ENCODE measurements around the gene DLX3.
"Not testable (repeated sequence)": the region's sequence is repeated elsewhere in the genome, so short reads cannot be mapped to it uniquely, and the experiment has no call there.

The DLX3 gene

GRCh38 chr17:49995055-49995738 is at the start of gene DLX3:
Gene DLX3, minus strand, starts transcription at chr17:49995224. Its CDS starts 226 bp downstream, at chr17:49994998.
- peak; percentile 71 for DNase-seq

GRCh38 chr17:50044483-50044882 is 49.5 kb upstream of the DLX3 start:
- no peak for DNase-seq

GRCh38 chr17:50043290-50044148 is 48.5 kb upstream of the DLX3 start:
- no peak for DNase-seq

DNA sequence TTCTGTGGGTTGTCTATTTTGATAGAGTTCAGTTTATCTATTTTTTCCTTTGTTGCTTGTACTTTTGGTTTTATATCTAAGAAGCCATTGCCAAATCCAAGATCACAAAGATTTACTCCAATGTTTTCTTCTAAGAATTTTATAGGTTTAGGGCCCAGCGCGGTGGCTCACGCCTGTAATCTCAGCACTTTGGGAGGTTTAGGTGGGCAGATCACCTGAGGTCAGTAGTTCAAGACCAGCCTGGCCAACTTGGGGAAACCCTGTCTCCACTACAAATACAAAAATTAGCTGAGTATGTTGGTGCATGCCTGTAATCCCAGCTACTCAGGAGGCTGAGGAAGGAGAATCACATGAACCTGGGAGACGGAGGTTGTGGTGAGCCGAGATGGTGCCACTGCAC is 47.2 kb upstream of the DLX3 start:
- no peak for DNase-seq

DNA sequence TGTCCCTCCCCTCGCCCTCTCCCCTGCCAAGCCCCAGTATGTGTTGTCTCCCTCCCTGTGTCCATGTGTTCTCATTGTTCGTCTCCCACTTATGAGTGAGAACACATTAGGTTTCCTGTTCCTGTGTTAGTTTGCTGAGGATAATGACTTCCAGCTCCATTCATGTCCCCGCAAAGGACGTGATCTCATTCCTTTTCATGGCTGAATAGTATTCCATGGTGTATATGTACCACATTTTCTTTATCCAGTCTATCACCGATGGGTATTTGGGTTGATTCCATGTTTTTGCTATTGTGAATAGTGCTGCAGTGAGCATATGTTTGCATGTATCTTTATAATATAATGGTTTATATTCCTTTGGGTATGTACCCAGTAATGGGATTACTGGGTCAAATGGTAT is 45.5 kb upstream of the DLX3 start:
- not testable (repeated sequence) for DNase-seq

DNA sequence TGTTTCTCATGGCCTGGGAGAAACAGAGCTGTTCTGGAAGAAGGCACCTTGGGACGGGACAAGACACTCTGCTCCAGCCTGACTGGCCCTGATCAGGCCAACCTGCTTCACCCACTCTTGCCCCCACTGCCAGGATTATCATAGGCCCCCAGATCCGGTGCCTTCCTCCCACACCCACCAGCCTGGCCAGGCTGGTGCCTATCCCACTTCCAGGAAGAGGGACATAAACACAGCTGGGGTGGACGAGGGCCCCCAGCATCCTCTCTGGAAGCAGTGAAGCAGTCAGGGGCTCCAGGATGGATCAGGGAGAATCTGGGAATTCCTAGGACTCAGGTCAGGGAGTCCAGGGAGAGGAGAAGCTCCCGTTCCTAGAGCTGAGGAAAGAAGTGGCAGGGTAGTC is 44.0 kb upstream of the DLX3 start:
- DNase-seq: no peak

- peak; percentile 44 for DNase-seq
Measured at GRCh38 chr17:50037321-50038107, 42.5 kb upstream of the DLX3 start.

- peak; percentile 56 for DNase-seq
Measured at GRCh38 chr17:50036455-50037261, 41.6 kb upstream of the DLX3 start.

GRCh38 chr17:50035945-50036344 is 40.9 kb upstream of the DLX3 start:
- no peak for DNase-seq

GRCh38 chr17:50035421-50035879 is 40.4 kb upstream of the DLX3 start:
- no peak for DNase-seq

- DNase-seq: no peak
Measured at GRCh38 chr17:50034498-50035364, 39.7 kb upstream of the DLX3 start.

DNA sequence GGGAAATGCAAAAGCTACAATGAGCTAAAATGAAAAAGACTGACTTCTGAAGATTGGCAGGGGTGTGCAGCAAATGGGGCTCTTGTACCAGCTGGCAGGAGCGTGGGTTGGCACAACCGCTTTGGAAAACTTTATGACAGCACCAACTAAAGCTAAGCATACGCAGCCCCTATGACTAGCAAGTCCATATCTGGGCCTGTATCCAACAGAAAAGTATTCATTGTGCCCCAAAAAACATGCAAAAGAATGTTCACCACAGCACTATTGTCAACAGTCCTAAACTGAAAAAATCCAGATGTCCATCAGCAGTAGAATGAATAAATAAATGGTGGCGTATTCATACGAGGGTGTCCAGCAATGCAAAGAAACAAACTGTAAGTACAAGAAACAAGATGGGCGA is 38.3 kb upstream of the DLX3 start:
- DNase-seq: no peak

DNA sequence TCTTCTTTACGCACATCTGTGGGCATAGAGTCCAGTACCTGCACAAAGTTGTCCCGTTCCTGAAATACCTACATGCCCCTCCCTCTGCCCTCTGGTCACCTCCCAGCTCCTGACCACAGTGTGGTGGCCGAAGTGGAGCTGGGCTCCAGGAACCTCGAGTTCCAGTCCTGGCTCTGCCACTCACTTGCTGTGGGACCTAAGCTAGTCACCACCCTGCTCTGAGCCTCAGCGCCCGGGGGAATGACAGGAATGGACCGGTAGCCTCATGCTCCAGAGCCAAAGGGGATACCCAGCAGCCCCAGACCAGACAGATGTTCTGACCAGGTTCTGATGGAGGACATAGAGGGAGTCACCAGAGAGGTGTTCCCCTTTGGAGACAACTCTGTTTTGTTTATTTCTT is 34.2 kb upstream of the DLX3 start:
- no peak for DNase-seq

GRCh38 chr17:50028736-50029120 is 33.7 kb upstream of the DLX3 start:
- DNase-seq: no peak

DNA sequence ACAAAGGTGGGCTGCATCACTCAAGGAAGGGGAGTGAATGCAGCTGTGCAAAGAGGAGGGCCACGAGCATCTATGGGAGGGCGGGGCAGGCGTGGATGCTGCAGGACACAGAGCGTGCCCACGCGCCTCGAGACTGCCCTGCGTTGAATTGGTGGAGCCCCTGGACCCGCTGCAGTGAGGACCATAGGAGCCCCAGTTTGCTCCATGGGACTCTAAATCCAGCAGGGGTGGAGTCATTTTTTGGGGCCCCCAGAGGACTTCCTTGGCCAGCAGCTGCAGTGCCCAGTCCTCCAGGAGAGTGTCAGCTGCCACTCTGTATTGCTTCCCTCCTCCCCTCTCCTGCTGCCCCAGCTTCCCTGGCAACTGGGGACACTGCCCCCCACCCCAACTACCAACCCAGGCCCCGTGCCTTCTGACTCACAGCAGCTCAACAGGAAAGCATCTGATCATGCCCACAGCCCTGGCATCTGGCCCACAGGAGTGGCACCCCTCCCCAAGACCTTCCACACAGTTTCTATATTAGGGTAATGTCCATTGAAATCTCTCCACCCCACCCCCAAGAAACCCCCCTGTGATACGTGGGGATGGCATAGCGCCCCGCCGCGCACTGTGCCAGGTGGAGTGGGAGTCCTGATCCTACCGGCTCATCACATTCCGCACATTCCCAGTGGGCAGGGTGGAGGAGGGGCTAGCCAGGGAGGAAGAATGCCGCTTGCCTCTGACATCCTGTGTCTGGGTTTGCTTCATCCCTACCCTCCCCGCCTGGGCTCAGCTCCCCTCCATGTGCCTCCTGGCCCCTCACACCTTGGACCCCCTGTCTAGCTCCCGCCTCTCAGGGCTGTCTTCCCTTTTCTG is 33.1 kb upstream of the DLX3 start:
- no peak for DNase-seq

DNA sequence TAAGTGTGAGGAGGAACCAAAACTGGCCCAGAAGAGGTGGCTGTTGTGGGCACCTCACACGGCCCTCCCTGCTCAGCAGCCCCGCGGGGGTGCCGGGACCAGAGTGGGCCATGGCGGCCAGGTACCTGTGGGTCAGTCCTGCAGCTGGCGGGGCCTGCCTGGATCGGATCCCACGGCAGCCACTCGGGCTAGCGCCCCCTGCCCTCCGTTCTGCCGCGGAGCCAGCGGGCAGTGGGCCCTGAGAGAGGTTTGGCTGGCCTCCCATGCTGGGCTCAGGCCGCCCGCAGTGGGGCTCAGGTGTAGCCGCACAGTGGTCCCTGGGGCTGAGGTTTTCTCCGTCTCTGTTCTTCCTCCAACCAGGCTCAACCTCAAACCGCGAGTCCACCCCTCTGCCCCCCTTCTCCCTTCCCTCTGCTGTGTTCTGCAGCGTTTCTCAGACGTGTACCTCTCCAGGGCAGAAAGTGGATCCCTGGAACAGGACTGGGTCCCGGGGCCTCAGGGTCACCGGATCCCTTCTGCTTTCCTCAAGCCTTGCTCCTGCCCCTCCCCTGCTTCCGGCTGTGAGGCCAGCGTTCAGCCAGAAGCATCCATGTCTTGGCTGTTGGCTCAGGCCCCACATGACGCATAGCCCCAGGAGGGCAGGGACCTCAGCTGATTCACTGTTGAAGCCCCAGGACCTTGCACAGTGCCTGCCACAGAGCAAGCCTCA is 32.3 kb upstream of the DLX3 start:
- DNase-seq: no peak

DNA sequence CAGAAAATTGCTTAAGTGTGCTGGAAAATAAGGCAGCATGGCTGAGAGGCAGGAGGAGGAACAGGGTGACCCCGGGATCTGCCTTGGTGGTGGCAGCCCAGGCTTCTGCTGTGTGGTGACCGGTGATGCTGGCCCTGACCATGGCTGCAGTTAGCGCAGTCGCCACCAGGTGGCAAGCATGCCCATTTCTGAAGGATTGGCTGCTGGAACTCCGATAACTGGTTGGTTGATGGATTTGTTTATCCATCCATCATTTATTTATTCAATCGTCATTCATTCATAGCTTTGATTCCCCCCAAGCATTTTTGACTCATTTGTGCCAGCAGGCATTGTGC is 31.8 kb upstream of the DLX3 start:
- peak; percentile 93 for DNase-seq

DNA sequence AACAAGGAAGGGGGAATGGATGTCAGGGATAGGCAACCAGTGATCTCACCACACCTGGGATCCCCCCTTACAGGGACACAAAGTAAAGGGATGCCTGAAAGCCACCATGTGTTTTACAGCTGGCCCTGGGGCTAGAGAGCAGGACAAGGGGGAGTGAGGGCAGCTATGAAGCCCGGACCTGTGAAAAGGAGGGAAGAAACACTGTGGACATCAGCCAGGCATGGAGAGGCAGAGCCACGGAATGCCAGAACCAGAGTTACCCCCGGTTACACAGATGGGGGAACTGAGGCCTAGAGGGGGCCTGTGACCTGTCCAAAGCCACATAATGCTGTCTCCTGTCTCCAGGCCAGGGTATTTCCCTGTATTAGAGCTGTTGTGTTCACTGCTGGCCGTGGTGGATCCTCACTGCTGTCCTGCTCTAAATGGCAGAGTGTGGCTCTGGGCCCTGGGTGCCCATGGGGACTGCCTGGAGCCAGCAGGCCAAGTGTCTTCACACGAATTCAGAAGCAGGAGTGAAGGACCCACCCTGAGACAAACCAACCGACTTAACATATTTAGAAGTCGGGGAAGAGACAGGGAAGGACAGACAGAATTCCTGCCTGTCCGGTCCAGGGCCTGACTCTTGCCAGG is 31.1 kb upstream of the DLX3 start:
- no peak for DNase-seq

- no peak for DNase-seq
Measured at GRCh38 chr17:50024808-50025207, 29.8 kb upstream of the DLX3 start.

GRCh38 chr17:50023520-50023919 is 28.5 kb upstream of the DLX3 start:
- no peak for DNase-seq
